ENCODE results near the gene ZNF597.

Gene ZNF597

GRCh38 chr16:3465911-3466584 is 22.7 kb upstream of the ZNF597 start:
- TF ChIP-seq PATZ1 (CRISPR knock-in tag; IDR thresholded peaks at IDR 0.05; ENCODE audit: borderline replicate concordance), result no peak
- TF ChIP-seq TCF4 (CRISPR knock-in tag; IDR thresholded peaks at IDR 0.05; ENCODE audit: borderline replicate concordance), result no peak
- TF ChIP-seq ESRRG (CRISPR knock-in tag; IDR thresholded peaks at IDR 0.05), result no peak
- no peak for TF ChIP-seq ZNF70 (CRISPR knock-in tag; IDR thresholded peaks at IDR 0.05)
- TF ChIP-seq BACH2 (CRISPR knock-in tag; IDR thresholded peaks at IDR 0.05; ENCODE audit: borderline replicate concordance), result no peak
- no peak for TF ChIP-seq ZC3H10 (CRISPR knock-in tag; IDR thresholded peaks at IDR 0.05)
- TF ChIP-seq ZNF565 (CRISPR knock-in tag; conservative IDR thresholded peaks at IDR 0.05; ENCODE audit: low read depth), result no peak
- no peak for TF ChIP-seq PPARA (CRISPR knock-in tag; IDR thresholded peaks at IDR 0.05; ENCODE audit: borderline replicate concordance)
- no peak for TF ChIP-seq TOX (CRISPR knock-in tag; IDR thresholded peaks at IDR 0.05; ENCODE audit: borderline replicate concordance)
- TF ChIP-seq ZFP30 (CRISPR knock-in tag; IDR thresholded peaks at IDR 0.05), result no peak
- no peak for TF ChIP-seq RARB (CRISPR knock-in tag; IDR thresholded peaks at IDR 0.05)
- ATAC-seq, result no peak

GRCh38 chr16:3465301-3465700 is 22.0 kb upstream of the ZNF597 start:
- no peak for ATAC-seq
- TF ChIP-seq RARB (CRISPR knock-in tag; IDR thresholded peaks at IDR 0.05), result no peak
- no peak for TF ChIP-seq ZNF70 (CRISPR knock-in tag; IDR thresholded peaks at IDR 0.05)
- TF ChIP-seq ZFP3 (CRISPR knock-in tag; IDR thresholded peaks at IDR 0.05), result no peak
- TF ChIP-seq SNAI2 (CRISPR knock-in tag; IDR thresholded peaks at IDR 0.05), result no peak
- no peak for TF ChIP-seq GLIS3 (CRISPR knock-in tag; IDR thresholded peaks at IDR 0.05)
- TF ChIP-seq BACH2 (CRISPR knock-in tag; IDR thresholded peaks at IDR 0.05; ENCODE audit: borderline replicate concordance), result no peak
- no peak for TF ChIP-seq CSDC2 (CRISPR knock-in tag; IDR thresholded peaks at IDR 0.05)
- no peak for TF ChIP-seq TOX (CRISPR knock-in tag; IDR thresholded peaks at IDR 0.05; ENCODE audit: borderline replicate concordance)
- no peak for TF ChIP-seq POU6F1 (CRISPR knock-in tag; IDR thresholded peaks at IDR 0.05; ENCODE audit: borderline replicate concordance, low read depth)
- TF ChIP-seq ARNTL (CRISPR knock-in tag; IDR thresholded peaks at IDR 0.05; ENCODE audit: borderline replicate concordance, low read depth), result no peak
- TF ChIP-seq ZNF565 (CRISPR knock-in tag; conservative IDR thresholded peaks at IDR 0.05; ENCODE audit: low read depth), result no peak
- TF ChIP-seq CREB5 (CRISPR knock-in tag; IDR thresholded peaks at IDR 0.05; ENCODE audit: low read depth), result no peak
- no peak for TF ChIP-seq TSHZ2 (CRISPR knock-in tag; IDR thresholded peaks at IDR 0.05)
- no peak for TF ChIP-seq OSR1 (CRISPR knock-in tag; IDR thresholded peaks at IDR 0.05)
- no peak for TF ChIP-seq ZFP30 (CRISPR knock-in tag; IDR thresholded peaks at IDR 0.05)
- no peak for TF ChIP-seq ZNF8 (CRISPR knock-in tag; IDR thresholded peaks at IDR 0.05)
- no peak for TF ChIP-seq PPARA (CRISPR knock-in tag; IDR thresholded peaks at IDR 0.05; ENCODE audit: borderline replicate concordance)
- no peak for TF ChIP-seq ISL1 (CRISPR knock-in tag; IDR thresholded peaks at IDR 0.05)

GRCh38 chr16:3461151-3461550 is 17.8 kb upstream of the ZNF597 start:
- TF ChIP-seq ZFP30 (CRISPR knock-in tag; IDR thresholded peaks at IDR 0.05) (no peak), POU6F1 (CRISPR knock-in tag; IDR thresholded peaks at IDR 0.05; ENCODE audit: borderline replicate concordance, low read depth) (no peak), SNAI2 (CRISPR knock-in tag; IDR thresholded peaks at IDR 0.05) (no peak), ZNF8 (CRISPR knock-in tag; IDR thresholded peaks at IDR 0.05) (no peak), ISL1 (CRISPR knock-in tag; IDR thresholded peaks at IDR 0.05) (no peak), CREB5 (CRISPR knock-in tag; IDR thresholded peaks at IDR 0.05; ENCODE audit: low read depth) (no peak), PATZ1 (CRISPR knock-in tag; IDR thresholded peaks at IDR 0.05; ENCODE audit: borderline replicate concordance) (no peak), ZNF70 (CRISPR knock-in tag; IDR thresholded peaks at IDR 0.05) (no peak), TCF4 (CRISPR knock-in tag; IDR thresholded peaks at IDR 0.05; ENCODE audit: borderline replicate concordance) (no peak), RARB (CRISPR knock-in tag; IDR thresholded peaks at IDR 0.05) (no peak), GLIS3 (CRISPR knock-in tag; IDR thresholded peaks at IDR 0.05) (no peak), OSR1 (CRISPR knock-in tag; IDR thresholded peaks at IDR 0.05) (no peak), CSDC2 (CRISPR knock-in tag; IDR thresholded peaks at IDR 0.05) (no peak)

More at GRCh38 chr16:3461151-3461550, 17.8 kb upstream of the ZNF597 start:
- ATAC-seq, result no peak

Measured in SK-N-SH treated with all-trans-retinoic acid at 6 μM for 48 hours (cell line).